ENCODE data around the gene DDIAS.
"Not testable (repeated sequence)": the region's sequence is repeated elsewhere in the genome, so short reads cannot be mapped to it uniquely, and the experiment has no call there.

Gene DDIAS

DNA sequence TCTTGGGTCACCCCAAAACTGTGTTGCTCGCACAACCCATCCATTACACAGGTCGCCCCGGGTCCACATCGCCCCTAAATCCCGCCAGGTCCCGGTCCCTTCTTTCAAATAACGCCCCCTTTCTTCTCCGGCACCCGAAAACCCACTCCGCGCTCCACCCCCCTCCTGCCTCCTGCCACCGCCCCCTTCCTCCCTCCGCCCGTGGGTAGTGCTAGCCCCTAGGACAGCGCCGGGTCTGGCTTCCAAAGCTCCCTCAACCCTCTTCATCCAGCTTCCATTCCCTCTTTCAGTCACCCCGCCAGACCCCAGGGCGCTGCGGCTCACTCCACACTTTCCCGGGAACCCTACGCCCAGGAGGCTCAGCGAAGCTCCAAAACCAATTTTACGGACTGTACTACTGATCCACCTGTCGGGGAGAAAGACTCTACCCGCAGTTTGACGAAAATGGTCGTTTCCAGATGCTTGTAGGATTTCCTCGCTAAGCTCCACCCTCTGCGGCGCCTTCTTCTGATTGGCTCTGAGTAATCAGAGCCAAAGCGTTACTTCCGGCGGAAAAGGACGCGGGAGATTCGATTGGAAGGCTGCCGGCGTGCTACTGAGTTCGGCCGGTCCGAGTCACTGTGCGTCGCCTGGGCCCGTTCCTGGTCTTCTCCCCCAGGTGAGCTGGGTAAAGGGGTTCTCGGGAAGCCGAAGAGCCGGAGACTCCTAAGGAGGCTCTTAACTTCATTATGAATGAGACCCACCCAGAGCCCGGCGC is at the start of gene DDIAS:
Gene DDIAS (plus strand): TSS at position 572 of the 757 bp plus-strand sequence. CDS start 13,003 bp downstream, outside the sequence.
- peak; percentile 96 for FAIRE-seq
- peak; percentile 40 for DNase-seq (ENCODE audit: insufficient read length, low spot score)

DNA sequence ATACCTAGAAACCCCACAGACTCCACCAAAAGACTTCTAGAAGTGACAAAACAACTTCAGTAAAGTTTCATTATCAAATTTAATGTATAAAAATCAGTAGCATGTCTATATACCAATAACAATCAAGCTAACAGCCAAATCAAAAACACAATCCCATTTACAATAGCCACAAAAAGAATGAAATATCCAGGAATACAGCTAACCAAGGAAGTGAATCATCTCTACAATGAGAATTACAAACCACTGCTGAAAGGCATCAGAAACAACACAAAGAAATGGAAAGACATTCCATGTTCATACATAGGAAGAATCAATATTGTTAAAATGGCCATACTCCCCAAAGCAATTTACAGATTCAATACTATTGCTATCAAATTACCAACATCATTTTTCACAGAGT is 47.3 kb upstream of the DDIAS start:
- FAIRE-seq: no peak
- DNase-seq (ENCODE audit: insufficient read length, low spot score): no peak

GRCh38 chr11:82854916-82855315 is 46.6 kb upstream of the DDIAS start:
- FAIRE-seq; DNase-seq (ENCODE audit: insufficient read length, low spot score): not testable (repeated sequence)

- FAIRE-seq (no peak), DNase-seq (ENCODE audit: insufficient read length, low spot score) (no peak)
Observed at GRCh38 chr11:82855616-82856015, 45.9 kb upstream of the DDIAS start.

DNA sequence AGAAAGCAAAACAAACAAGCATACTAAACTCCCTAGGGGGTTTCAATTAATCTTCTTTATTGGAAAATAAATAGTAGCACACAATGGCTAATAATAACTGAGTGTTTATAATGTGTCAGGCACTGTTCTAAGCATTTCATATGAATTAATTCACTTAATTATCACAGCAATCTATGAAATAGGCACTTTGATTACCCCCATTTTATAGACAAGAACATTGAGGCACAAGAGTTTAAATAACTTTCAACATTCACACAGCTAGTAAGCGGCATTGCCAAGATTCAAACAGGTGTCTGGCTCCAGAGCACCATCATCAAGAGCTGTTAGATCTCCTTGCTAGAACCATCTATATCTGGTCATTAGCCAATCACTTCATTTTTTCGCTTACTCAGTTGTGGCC is 44.4 kb upstream of the DDIAS start:
- no peak for DNase-seq (ENCODE audit: insufficient read length, low spot score)
- no peak for FAIRE-seq

DNA sequence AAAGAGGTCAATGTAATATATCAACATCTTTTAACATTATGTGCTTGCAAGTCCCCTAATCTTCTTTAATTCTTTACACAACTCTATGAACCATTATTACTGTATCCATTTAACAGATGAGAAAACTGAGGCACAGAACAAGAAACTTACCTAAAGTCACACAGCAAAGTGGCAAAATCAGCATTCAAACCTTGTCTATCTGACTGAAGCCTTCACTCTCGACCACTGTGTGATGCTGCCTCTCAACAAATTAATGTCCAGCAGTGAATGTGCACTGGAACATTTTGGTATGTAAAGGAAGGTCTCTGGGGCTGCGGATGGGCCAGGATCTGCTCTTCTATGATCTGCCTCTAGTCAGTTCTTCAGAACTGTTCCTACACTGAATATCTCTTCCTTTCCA is 43.4 kb upstream of the DDIAS start:
- no peak for FAIRE-seq
- DNase-seq (ENCODE audit: insufficient read length, low spot score): no peak

GRCh38 chr11:82858556-82859091 is 42.9 kb upstream of the DDIAS start:
- no peak for FAIRE-seq
- DNase-seq (ENCODE audit: insufficient read length, low spot score): no peak

DNA sequence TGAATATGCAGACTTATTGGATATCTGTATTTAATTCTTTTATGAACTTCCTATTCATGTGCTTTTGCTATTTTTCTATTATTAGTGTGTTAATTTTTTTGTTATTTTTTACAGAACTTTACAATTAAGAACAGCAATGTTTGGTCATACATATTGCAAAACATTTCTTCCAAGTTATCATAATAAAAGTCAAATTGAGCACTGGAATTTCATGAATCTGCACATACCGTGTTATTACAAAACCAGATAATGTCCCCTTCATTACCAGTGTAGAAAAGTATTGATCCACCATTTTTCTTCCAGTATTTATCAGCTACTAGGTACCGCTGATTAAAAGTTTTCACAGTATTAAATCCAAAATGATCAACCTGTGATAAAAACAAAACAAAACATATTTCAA is 41.8 kb upstream of the DDIAS start:
- FAIRE-seq (no peak), DNase-seq (ENCODE audit: insufficient read length, low spot score) (no peak)

DNA sequence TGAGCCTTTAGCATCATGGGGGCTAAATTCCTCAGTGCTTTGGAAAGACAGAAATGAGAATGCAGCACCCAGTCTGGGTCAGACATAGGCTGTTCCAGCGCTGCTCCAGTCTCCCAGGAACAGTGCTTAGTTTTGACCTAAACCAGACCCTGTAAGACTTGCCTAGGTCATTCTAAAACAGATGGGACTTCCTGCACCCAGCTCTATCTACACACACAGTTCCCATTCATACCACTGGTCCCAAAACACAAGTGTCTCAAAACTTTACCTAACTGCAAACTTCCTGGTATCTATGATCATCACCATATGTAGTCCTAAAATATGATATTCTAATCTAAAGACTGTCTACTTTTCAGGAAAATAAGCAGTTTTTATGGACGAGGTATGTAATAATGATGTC is 39.2 kb upstream of the DDIAS start:
- FAIRE-seq (no peak), DNase-seq (ENCODE audit: insufficient read length, low spot score) (no peak)

DNA sequence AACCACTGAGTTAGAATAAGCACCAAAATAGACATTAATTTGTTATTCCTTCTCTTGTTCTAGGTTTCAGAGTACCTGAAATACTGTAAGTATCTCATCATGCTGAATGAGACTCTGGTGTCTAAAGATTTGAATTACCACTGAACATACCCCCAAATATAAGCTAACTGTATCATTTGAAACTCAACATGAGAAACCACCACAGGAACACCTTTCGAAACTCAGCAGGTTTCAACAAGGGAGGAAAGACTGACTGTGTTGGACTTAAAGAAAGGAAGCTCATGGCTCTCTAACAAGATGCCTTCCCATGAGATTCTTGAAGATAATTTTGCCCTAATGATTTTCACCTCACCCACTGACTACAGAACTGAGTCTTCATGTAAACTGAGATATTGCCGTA is 38.3 kb upstream of the DDIAS start:
- FAIRE-seq: peak; percentile 72

DNA sequence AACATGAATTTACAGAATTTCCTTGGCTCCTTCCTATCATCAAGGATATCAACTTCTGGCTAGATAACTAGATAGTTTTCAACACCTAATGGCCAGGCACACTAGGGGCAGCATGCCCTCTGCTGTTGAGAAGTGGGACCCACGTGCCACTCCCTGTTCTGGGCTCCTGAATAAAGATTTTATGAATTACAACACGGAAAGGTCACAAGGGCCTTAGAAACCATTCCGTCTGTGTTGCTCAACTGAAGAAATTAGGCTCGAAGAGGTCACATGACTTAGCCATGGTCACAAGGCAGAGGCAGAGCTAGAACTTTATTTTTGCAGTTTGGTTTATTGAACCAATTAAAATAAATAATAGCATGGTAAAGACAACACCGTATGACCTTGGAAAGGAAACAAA is 37.3 kb upstream of the DDIAS start:
- FAIRE-seq (no peak), DNase-seq (ENCODE audit: insufficient read length, low spot score) (no peak)

More for the DNA sequence above, 38.3 kb upstream of the DDIAS start:
- DNase-seq (ENCODE audit: insufficient read length, low spot score): no peak

- DNase-seq (ENCODE audit: insufficient read length, low spot score): no peak
- FAIRE-seq: no peak
Observed at GRCh38 chr11:82865841-82866240, 35.7 kb upstream of the DDIAS start.

DNA sequence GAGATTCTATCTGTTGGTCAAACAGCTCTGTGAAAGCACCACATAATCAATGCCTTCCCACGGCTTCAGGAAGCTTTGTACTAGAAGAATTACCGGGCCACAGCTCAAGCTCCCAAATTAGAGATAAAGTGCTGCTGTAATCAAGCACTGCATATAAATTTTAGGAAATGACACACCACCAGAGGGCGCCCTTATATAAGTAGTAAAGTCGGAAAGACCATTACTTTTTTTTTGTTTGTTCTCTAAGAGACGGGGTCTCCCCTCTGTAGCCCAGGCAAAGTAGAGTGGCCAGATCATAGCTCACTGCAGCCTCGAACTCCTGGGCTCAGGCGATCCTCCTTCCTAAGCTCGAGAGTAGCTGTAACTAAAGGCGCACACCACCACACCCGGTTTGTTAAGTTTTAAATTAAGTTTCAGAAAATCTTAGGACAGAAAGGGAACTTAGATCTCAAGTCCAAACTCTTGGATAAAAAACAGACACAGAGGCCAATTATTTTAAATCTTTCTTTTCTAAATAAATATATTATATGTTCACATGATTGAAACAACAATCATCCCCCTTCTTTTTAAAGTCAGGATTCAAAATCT is 33.9 kb upstream of the DDIAS start:
- peak; percentile 85 for FAIRE-seq
- DNase-seq (ENCODE audit: insufficient read length, low spot score): peak; percentile 9

GRCh38 chr11:82869657-82870056 is 31.9 kb upstream of the DDIAS start:
- FAIRE-seq: no peak

DNA sequence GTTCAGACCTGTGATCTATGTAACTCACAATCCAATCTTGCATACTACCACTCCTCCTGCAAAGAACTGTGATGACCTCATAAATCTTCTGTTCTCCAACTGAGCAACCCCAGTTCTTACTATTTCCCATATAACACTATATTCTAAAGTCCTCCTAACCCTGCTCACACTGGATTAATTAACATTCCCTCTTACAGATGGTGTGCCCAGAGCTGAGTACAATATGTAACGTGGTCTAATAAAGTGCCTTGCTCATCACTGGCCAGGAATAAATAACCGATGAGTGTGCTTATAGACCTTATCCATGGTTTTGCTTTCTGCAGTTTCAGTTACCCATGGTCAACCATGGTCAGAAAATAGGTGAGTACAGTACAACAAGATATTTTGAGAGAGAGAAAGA is 29.9 kb upstream of the DDIAS start:
- FAIRE-seq (no peak), DNase-seq (ENCODE audit: insufficient read length, low spot score) (no peak)

More at GRCh38 chr11:82869657-82870056, 31.9 kb upstream of the DDIAS start:
- DNase-seq (ENCODE audit: insufficient read length, low spot score): no peak

DNA sequence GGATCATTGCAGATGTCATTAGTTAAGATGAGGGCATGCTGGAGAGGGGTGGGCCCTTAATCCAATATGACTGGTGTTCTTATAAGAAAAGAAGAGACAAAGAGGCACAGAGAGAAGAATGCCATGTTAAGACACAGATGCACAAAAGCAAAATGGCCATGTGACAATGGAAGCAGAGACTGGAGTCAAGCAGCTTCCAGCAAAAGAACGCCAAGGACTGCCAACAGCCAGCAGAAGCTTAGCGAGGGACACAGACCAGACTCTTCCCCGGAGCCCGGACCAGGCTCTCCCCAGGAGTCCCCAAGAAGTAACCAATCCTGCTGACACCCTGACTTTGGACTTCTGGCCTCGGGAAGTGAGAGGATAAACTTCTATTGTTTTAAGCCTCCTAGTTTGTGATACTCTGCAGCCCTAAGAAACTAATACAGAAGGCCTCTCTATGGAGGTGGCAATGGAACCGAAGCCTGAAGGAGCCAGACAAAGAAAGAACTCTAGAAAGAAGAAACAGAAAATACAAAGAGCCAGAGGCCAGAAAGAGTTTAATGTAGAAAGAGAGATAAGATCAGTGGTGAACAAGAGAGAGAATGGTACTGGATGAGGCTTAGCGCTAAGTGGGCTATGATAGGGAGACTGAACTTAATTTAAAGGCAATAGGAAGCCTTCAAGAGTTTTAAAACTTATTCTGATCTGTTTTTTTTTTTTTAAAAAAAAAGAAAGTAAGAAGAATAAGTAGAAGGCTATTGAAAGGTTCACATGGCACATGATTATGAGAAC is 29.0 kb upstream of the DDIAS start:
- DNase-seq (ENCODE audit: insufficient read length, low spot score) (no peak), FAIRE-seq (no peak)

DNA sequence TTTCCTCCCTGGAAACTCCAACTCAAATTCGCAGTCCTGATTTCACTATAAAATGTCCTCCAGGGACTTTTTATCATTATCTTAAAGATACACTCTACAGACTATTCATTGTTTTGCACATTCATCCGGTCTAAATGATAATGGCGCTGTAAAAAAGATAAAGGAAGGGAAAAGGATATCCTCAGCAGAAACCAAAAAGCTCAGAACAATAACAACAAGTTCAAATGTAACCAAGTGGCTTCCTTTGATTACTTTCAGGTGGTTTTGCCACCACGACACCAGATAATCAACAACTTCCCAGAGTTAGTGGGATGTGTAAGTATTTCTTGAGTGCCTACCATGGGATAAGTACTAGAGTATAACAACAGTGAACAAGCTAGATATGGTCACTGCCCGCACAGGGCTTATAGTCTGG is 27.6 kb upstream of the DDIAS start:
- FAIRE-seq: no peak
- no peak for DNase-seq (ENCODE audit: insufficient read length, low spot score)

DNA sequence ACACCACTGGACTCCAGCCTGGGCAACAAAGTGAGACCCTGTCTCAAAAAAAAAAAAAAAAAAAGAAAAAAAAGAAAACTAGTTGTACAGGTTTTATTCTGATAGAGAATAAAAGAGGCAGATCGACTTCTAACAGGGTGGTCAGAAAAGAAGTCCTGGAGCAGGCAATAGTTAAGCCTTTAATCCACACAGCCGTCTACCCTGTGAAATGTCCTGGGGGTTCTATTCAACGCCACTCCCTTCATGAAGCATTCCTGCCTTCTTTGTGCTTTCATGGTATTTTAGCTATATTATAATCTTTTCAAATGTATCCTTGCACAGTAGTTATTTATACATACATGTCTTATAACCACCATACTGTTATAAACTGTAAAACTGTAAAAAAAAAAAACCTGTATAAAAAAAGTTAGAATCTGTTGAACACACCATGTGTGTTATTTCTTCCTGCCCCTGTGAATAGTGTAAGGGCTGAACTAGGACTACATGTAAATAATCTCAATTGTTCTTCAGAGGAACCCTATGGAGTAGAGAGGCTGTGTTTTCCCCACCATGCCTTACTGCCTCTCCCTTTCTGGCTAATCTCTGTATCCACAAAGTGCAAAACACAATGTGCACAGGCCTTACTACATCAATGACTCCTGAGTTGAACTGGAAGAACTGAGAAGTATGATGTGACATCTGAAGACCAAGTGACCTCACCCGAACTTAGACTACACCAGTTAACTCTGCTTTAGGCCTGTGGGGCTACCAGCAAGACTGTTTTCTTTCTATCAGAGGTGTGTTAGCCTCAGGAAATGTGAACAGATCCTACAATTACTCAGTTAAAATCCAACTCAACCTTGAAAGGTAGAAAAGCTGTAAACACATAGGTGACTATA is 26.7 kb upstream of the DDIAS start:
- FAIRE-seq: no peak
- DNase-seq (ENCODE audit: insufficient read length, low spot score): no peak

DNA sequence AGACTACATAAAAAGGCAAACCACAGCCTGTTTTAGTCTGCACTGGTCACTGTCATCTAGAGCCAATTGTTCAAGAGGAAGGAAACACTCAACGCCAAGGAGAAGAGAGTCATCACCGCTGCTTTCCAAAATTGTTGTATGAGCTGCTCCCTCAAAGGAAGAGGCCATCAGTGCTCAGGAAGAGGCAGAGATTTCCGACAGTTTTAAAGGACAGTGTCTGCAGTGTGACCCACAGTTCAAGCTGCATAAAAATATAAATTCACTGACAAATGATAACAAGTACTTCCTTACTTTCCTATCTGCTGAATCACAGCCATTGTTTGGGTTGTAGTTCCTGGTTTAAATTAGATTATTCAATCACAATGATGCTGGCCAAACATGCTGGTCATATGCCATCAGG is 17.7 kb upstream of the DDIAS start:
- FAIRE-seq (no peak), DNase-seq (ENCODE audit: insufficient read length, low spot score) (no peak)
